SK-MEL-5 (cell line): ENCODE results near the gene ACOT7. TPM values are rescaled to one million over a fixed set of nuclear protein-coding genes. Genes with fewer than 3 reads are reported as not detected.
"Not testable (repeated sequence)": the region's sequence is repeated elsewhere in the genome, so short reads cannot be mapped to it uniquely, and the experiment has no call there.

Experiments
- DNase-seq: peaks from one replicate; pipeline ENCODE4 v3.0.0-alpha.2; 2016; ENCODE audit warnings: low read depth, low spot score
- in situ Hi-C: cut with HindIII; loops from 2 replicates; pipeline ENCODE4 v1.10.0; 2016; ENCODE audit warnings: low sequenced_read_pairs, high pct_unique_total_duplicates, low pct_unique_long_range_greater_than_20kb
- small RNA-seq, 2 experiments: library from RNA; depleted of rRNA; stranded (forward); fragments of <200 nt; gene quantifications; one replicate each; pipeline ENCODE3, GENCODE V24; 2014
- total RNA-seq: library from RNA; depleted of rRNA; stranded (reverse); fragments of >200 nt; shearing (Covaris generic); gene quantifications from 2 replicates; pipeline ENCODE4 v1.2.3, GENCODE V29; 2014; rRNA removed

Gene ACOT7
- total RNA-seq, 1 experiment from 2014 or later, result 125 TPM

GRCh38 chr1:6220236-6220635 is 173.3 kb downstream of the ACOT7 start:
- DNase-seq, result no peak
- in situ Hi-C loops, result no loop called here

GRCh38 chr1:6219641-6220040 is 173.9 kb downstream of the ACOT7 start:
- DNase-seq, in situ Hi-C loops: not testable (repeated sequence)

DNA sequence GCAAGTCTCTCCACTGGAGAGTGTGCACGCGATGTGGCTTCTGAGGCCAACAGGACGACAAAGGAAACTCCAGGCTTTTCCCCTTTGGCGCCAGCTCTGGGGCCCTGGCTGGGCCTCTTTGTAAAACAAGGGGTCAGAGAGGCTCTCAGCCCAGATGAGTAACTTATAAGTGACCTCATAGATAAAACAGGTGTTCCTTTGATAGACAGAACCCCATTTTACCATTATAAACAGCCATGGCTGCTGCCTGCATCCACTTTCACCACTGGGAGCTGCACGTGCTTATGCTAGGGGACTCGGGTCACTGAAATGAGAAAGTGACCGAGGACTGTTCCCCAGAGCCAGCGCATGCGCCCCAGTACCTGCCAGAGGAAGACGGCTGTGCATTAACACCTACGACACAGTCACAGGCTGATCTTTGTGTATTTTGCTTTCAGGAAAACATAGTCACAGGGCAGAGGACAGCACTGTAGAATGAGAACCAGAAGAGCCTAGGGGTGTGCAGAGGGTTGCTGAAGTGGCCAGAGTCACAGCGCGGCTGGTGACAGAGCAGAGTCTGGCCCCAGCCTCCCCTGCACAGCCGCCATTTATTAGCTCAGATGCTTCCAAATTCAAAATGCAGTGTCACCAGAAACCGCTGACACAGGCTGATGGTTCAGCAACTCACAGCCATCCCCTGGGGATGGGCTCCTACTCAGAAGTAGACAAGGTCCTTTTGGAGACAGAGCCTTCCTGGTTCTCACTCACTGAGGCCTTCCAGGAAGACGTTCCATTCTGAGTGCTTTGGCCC is 175.0 kb downstream of the ACOT7 start:
- no peak for DNase-seq
- in situ Hi-C loops, result no loop called here

Small RNA genes lying within 50 kb of the gene (small RNA-seq; reads per million reads assigned to genes)
- 0 reads per million in 2 experiments for gene MIR4252

Other genes starting within 250 kb of the ACOT7 start
- 0.08 and 0.13 TPM in 2 replicates for gene CHD5, start 213.4 kb downstream of the ACOT7 start, total RNA-seq
- 222 and 233 TPM in 2 replicates for gene RPL22, start 194.2 kb downstream of the ACOT7 start, total RNA-seq
- 1.5 and 2.9 TPM in 2 replicates for gene RNF207, start 187.6 kb downstream of the ACOT7 start, total RNA-seq
- 88.6 and 97.1 TPM in 2 replicates for gene ICMT, start 157.8 kb downstream of the ACOT7 start, total RNA-seq
- not detected in 2 replicates for gene HES3, start 149.6 kb downstream of the ACOT7 start, total RNA-seq
- gene GPR153, start 132.7 kb downstream of the ACOT7 start, total RNA-seq, result 3.4 and 4.7 TPM in 2 replicates
- 1.1 and 2.4 TPM in 2 replicates for gene HES2, start 26.2 kb upstream of the ACOT7 start, total RNA-seq
- gene ESPN, start 31.0 kb upstream of the ACOT7 start, total RNA-seq, result 0.40 and 0.96 TPM in 2 replicates
- gene TNFRSF25, start 72.4 kb upstream of the ACOT7 start, total RNA-seq, result 0.96 and 1.2 TPM in 2 replicates
- 1.7 and 2.7 TPM in 2 replicates for gene PLEKHG5, start 97.9 kb upstream of the ACOT7 start, total RNA-seq
- gene NOL9, start 160.7 kb upstream of the ACOT7 start, total RNA-seq, result 23.4 and 25.1 TPM in 2 replicates
- gene TAS1R1, start 161.5 kb upstream of the ACOT7 start, total RNA-seq, result not detected in 2 replicates
- gene ZBTB48, start 186.2 kb upstream of the ACOT7 start, total RNA-seq, result 12.2 and 12.8 TPM in 2 replicates
- gene KLHL21, start 209.1 kb upstream of the ACOT7 start, total RNA-seq, result 28.2 and 29.0 TPM in 2 replicates
- gene PHF13, start 220.0 kb upstream of the ACOT7 start, total RNA-seq, result 7.1 and 7.4 TPM in 2 replicates
- gene THAP3, start 231.1 kb upstream of the ACOT7 start, total RNA-seq, result 20.8 and 22.6 TPM in 2 replicates